NCI-H1092 (cell line): Measurements from ENCODE around the gene DNAJC25.
"Not testable (repeated sequence)": the region's sequence is repeated elsewhere in the genome, so short reads cannot be mapped to it uniquely, and the experiment has no call there.

Experiments
- DNase-seq: peaks from one replicate; lab custom pipeline; 2025; lab: John Stamatoyannopoulos, UW

Gene DNAJC25

GRCh38 chr9:111668026-111668573, 37.0 kb downstream of the DNAJC25 start:
- no peak for DNase-seq

- DNase-seq: not testable (repeated sequence)
These were observed 37.5 kb downstream of the DNAJC25 start for GRCh38 chr9:111668601-111669000.

GRCh38 chr9:111674319-111674718, 43.2 kb downstream of the DNAJC25 start:
- no peak for DNase-seq

GRCh38 chr9:111676116-111676515, 45.0 kb downstream of the DNAJC25 start:
- DNase-seq: no peak

- DNase-seq: no peak
These were observed 47.2 kb downstream of the DNAJC25 start for GRCh38 chr9:111678293-111678692.

GRCh38 chr9:111679199-111679598, 48.1 kb downstream of the DNAJC25 start:
- DNase-seq: no peak

- DNase-seq: no peak
These were observed 52.3 kb downstream of the DNAJC25 start for GRCh38 chr9:111683392-111683791.

- DNase-seq: peak; percentile 3
These were observed 60.7 kb downstream of the DNAJC25 start for GRCh38 chr9:111691672-111692329.

GRCh38 chr9:111696796-111697195, 65.7 kb downstream of the DNAJC25 start:
- no peak for DNase-seq

- DNase-seq: no peak
These were observed 69.6 kb downstream of the DNAJC25 start for GRCh38 chr9:111700776-111701175.
